22Rv1 (cell line): ENCODE measurements around the gene RASL10B.

Source experiments
- CTCF ChIP-seq: fragments of 450-650 bp; IDR thresholded peaks from 2 replicates; pipeline ENCODE4 v1.5.1; 2017; ENCODE audit warnings: mild to moderate bottlenecking
- ZFX ChIP-seq: fragments of 450-650 bp; IDR thresholded peaks from 2 replicates; pipeline ENCODE4 v1.6.1; 2017; ENCODE audit warnings: antibody characterized with exemption, borderline replicate concordance

DNA sequence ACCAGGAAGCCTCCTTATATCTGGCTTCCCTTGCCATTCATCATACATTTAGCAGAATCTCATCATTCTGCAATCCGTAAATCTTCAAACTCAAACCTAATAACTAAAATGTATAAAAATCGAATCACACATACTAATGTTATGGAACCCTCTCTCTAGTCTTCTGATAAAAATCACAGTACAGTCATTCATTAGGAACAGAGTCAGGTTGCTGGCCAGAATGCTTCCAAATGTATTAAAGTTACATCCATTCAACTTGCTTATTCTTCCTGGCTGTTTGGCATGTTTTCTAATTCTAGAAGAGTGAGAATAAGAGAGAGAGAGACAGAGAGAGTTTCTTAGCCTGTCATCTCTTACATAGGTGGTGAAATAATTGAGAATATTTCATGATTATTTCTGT lies 16.5 kb upstream of the RASL10B start:
- TF ChIP-seq CTCF: no peak
- no peak for TF ChIP-seq ZFX
